H1 (cell line): ENCODE measurements around the gene SLC25A15. TPM values are rescaled to one million over a fixed set of nuclear protein-coding genes. Genes with fewer than 3 reads are reported as not detected.
A peak's percentile ranks its signal among the peaks of the same experiment; 100 is the strongest.

Experiments used
- CTCF ChIA-PET: fragments of 300-600 bp; sonication (Branson Sonifier 250); formaldehyde crosslinking; loops from one replicate; lab custom pipeline; 2021; ENCODE audit not compliant: partially characterized antibody; lab: Charles Lee
- POLR2A ChIA-PET: fragments of 300-600 bp; sonication (Branson Sonifier 250); formaldehyde crosslinking; loops from one replicate; lab custom pipeline; 2021; ENCODE audit warnings: inconsistent platforms; ENCODE audit not compliant: partially characterized antibody; lab: Charles Lee
- DNase-seq, 2 experiments: peaks; one replicate each; pipeline versions ENCODE4 v3.0.0 to v3.0.0-alpha.2; 2010 to 2022; ENCODE audit warnings: low spot score in 2 of 2, low read depth in 1 of 2, mixed read lengths in 1 of 2
- FAIRE-seq: peaks from 2 replicates; lab custom pipeline; 2011; peaks lifted over from hg19 to GRCh38; lab: Jason Lieb, UNC
- H2AFZ ChIP-seq: 2 replicates; pipeline ENCODE4 v1.8.1; 2012; ENCODE audit warnings: low read length, inconsistent platforms
- H2AK5ac ChIP-seq: 2 replicates; pipeline ENCODE4 v1.6.1; 2013; ENCODE audit warnings: low read depth, low read length
- H2BK120ac ChIP-seq: replicated peaks from 2 replicates; pipeline ENCODE3; 2013; ENCODE audit warnings: low read depth, low read length, inconsistent platforms
- H2BK12ac ChIP-seq: 2 replicates; pipeline ENCODE4 v1.6.1; 2013; ENCODE audit warnings: low read depth, low read length
- H2BK15ac ChIP-seq: 2 replicates; pipeline ENCODE4 v1.6.1; 2013; ENCODE audit warnings: low read length
- H2BK20ac ChIP-seq: 2 replicates; pipeline ENCODE4 v1.6.1; 2013; ENCODE audit warnings: low read length
- H2BK5ac ChIP-seq: 2 replicates; pipeline ENCODE4 v1.6.1; 2013; ENCODE audit warnings: low read depth, low read length
- H3K14ac ChIP-seq: 2 replicates; pipeline ENCODE4 v1.6.1; 2013; ENCODE audit warnings: inconsistent platforms; ENCODE audit not compliant: insufficient read length
- H3K18ac ChIP-seq: 2 replicates; pipeline ENCODE4 v1.6.1; 2013; ENCODE audit warnings: low read length; ENCODE audit errors: extremely low read depth
- H3K23ac ChIP-seq: 2 replicates; pipeline ENCODE4 v1.6.1; 2013; ENCODE audit warnings: inconsistent platforms; ENCODE audit not compliant: insufficient read length
- H3K23me2 ChIP-seq: 2 replicates; pipeline ENCODE4 v1.6.1; 2013; ENCODE audit warnings: low read depth, low read length
- H3K27ac ChIP-seq: 2 replicates; pipeline ENCODE4 v1.6.1; 2011; ENCODE audit warnings: low read depth, low read length, inconsistent platforms
- H3K27me3 ChIP-seq, 4 experiments: replicated peaks in 1 of 4; 1 replicate in 1 of 4; 2 replicates in 3 of 4; pipeline versions ENCODE4 v1.6.1 to v1.8.1; 2011 to 2013; ENCODE audit warnings: low read length in 3 of 4, mild to moderate bottlenecking in 3 of 4, inconsistent platforms in 2 of 4, mixed read lengths in 2 of 4, moderate library complexity in 1 of 4; ENCODE audit not compliant: control insufficient read depth in 3 of 4, insufficient read depth in 3 of 4; ENCODE audit errors: extremely low read depth in 1 of 4
- H3K36me3 ChIP-seq, 4 experiments: 2 replicates each; pipeline versions ENCODE4 v1.6.1 to v1.8.1; 2011 to 2013; ENCODE audit warnings: mild to moderate bottlenecking in 4 of 4, low read length in 3 of 4, moderate library complexity in 2 of 4, control low read depth in 1 of 4, inconsistent platforms in 1 of 4; ENCODE audit not compliant: insufficient read depth in 4 of 4, control insufficient read depth in 2 of 4
- H3K4ac ChIP-seq: replicated peaks from 2 replicates; pipeline ENCODE3; 2013; ENCODE audit warnings: low read length, low read depth, mixed read lengths, inconsistent platforms; ENCODE audit not compliant: insufficient read length
- H3K4me1 ChIP-seq, 4 experiments: replicated peaks in 1 of 4; 1 replicate in 1 of 4; 2 replicates in 3 of 4; pipeline versions ENCODE4 v1.6.1 to v1.8.1; 2011 to 2013; ENCODE audit warnings: low read length in 3 of 4, inconsistent platforms in 2 of 4, mixed read lengths in 1 of 4; ENCODE audit not compliant: insufficient read depth in 4 of 4, control insufficient read depth in 3 of 4
- H3K4me2 ChIP-seq, 2 experiments: 2 replicates each; pipeline versions ENCODE4 v1.6.1 to v1.8.1; 2011 to 2013; ENCODE audit warnings: low read depth in 2 of 2, low read length in 2 of 2, control low read depth in 1 of 2, inconsistent platforms in 1 of 2, mild to moderate bottlenecking in 1 of 2; ENCODE audit not compliant: insufficient read depth in 1 of 2
- H3K4me3 ChIP-seq, 4 experiments: fragments of 200-600, 300-600 bp in 1 of 4; sonication (generic), shearing (Covaris generic), sonication (Bioruptor Twin) in 1 of 4; 2 replicates each; pipeline versions ENCODE4 v1.5.1 to v1.8.1; 2011 to 2016; ENCODE audit warnings: low read length in 4 of 4, low read depth in 3 of 4, control low read depth in 2 of 4, inconsistent platforms in 2 of 4, mild to moderate bottlenecking in 2 of 4, mixed read lengths in 1 of 4, moderate library complexity in 1 of 4; ENCODE audit not compliant: insufficient read depth in 2 of 4; ENCODE audit errors: extremely low read depth in 1 of 4
- H3K56ac ChIP-seq: replicated peaks from 2 replicates; pipeline ENCODE3; 2013; ENCODE audit warnings: low read depth, mild to moderate bottlenecking, mixed read lengths, low read length, inconsistent platforms; ENCODE audit not compliant: insufficient read length
- H3K79me1 ChIP-seq: 2 replicates; pipeline ENCODE4 v1.6.1; 2013; ENCODE audit warnings: low read depth, low read length, control low read depth
- H3K79me2 ChIP-seq, 2 experiments: 2 replicates each; pipeline versions ENCODE4 v1.6.1 to v1.8.1; 2012 to 2013; ENCODE audit warnings: low read length in 2 of 2, mild to moderate bottlenecking in 2 of 2, inconsistent platforms in 1 of 2; ENCODE audit not compliant: insufficient read depth in 2 of 2, control insufficient read depth in 1 of 2
- H3K9ac ChIP-seq, 4 experiments: replicated peaks in 1 of 4; 1 replicate in 1 of 4; 2 replicates in 3 of 4; pipeline versions ENCODE4 v1.6.1 to v1.8.1; 2011 to 2013; ENCODE audit warnings: low read depth in 3 of 4, low read length in 3 of 4, control low read depth in 2 of 4, mild to moderate bottlenecking in 2 of 4, moderate library complexity in 2 of 4, inconsistent platforms in 1 of 4; ENCODE audit errors: extremely low read depth in 1 of 4
- H3K9me3 ChIP-seq, 2 experiments: 2 replicates each; pipeline versions ENCODE4 v1.6.1 to v1.8.1; 2012 to 2013; ENCODE audit warnings: mild to moderate bottlenecking in 2 of 2, moderate library complexity in 2 of 2, control low read depth in 1 of 2, inconsistent platforms in 1 of 2, low read depth in 1 of 2, low read length in 1 of 2, mixed read lengths in 1 of 2; ENCODE audit not compliant: insufficient read depth in 2 of 2
- H4K20me1 ChIP-seq, 2 experiments: replicated peaks in 1 of 2; 2 replicates each; pipeline versions ENCODE3 to v1.8.1; 2011 to 2013; ENCODE audit warnings: inconsistent platforms in 2 of 2, low read length in 2 of 2, mild to moderate bottlenecking in 1 of 2; ENCODE audit not compliant: insufficient read depth in 2 of 2, control insufficient read depth in 1 of 2
- H4K5ac ChIP-seq: 2 replicates; pipeline ENCODE4 v1.6.1; 2013; ENCODE audit warnings: low read length, low read depth, mixed read lengths, inconsistent platforms; ENCODE audit not compliant: insufficient read length
- H4K8ac ChIP-seq: 2 replicates; pipeline ENCODE4 v1.8.0; 2013; ENCODE audit warnings: mild to moderate bottlenecking, moderate library complexity, low read length, inconsistent platforms; ENCODE audit not compliant: insufficient read depth; ENCODE audit errors: extremely low read depth
- H4K91ac ChIP-seq: replicated peaks from 2 replicates; pipeline ENCODE3; 2013; ENCODE audit warnings: low read length, mixed read lengths, inconsistent platforms; ENCODE audit not compliant: insufficient read length
- CBX8 ChIP-seq: fragments of 300-800, 300-1000 bp; sonication (generic); IDR thresholded peaks from 2 replicates; pipeline ENCODE4 v1.7.1; 2016; ENCODE audit warnings: low read depth, low read length, borderline replicate concordance
- CHD2 ChIP-seq: IDR thresholded peaks from 2 replicates; pipeline ENCODE4 v1.6.1; 2012; ENCODE audit warnings: low read length, improper control_type of control experiment
- CREB1 ChIP-seq: IDR thresholded peaks from 2 replicates; pipeline ENCODE4 v1.6.1; 2012; ENCODE audit warnings: inconsistent platforms
- MAFK ChIP-seq: IDR thresholded peaks from 2 replicates; pipeline ENCODE4 v1.6.1; 2012; ENCODE audit warnings: low read depth, mild to moderate bottlenecking, improper control_type of control experiment, low read length
- POLR2AphosphoS5 ChIP-seq: IDR thresholded peaks from 2 replicates; pipeline ENCODE4 v1.6.1; 2011; ENCODE audit warnings: low read depth, low read length
- RXRA ChIP-seq: IDR thresholded peaks from 2 replicates; pipeline ENCODE4 v1.6.1; 2011; ENCODE audit warnings: low read depth, mild to moderate bottlenecking, low read length, moderate library complexity; ENCODE audit not compliant: insufficient read depth
- SAP30 ChIP-seq: fragments of 300-600 bp; sonication (generic); IDR thresholded peaks from 2 replicates; pipeline ENCODE4 v1.7.1; 2012; ENCODE audit warnings: low read length, moderate library complexity, mild to moderate bottlenecking, inconsistent platforms; ENCODE audit not compliant: insufficient read depth, insufficient replicate concordance
- SIN3A ChIP-seq, 2 experiments: IDR thresholded peaks in 1 of 2; conservative IDR thresholded peaks in 1 of 2; 2 replicates each; pipeline ENCODE4 v1.6.1; 2011 to 2012; ENCODE audit warnings: low read length in 2 of 2, improper control_type of control experiment in 1 of 2, low read depth in 1 of 2, mild to moderate bottlenecking in 1 of 2
- SIRT6 ChIP-seq: IDR thresholded peaks from one replicate; pipeline ENCODE4 v1.7.1; 2012; ENCODE audit warnings: low read length, inconsistent platforms
- TAF7 ChIP-seq: optimal IDR thresholded peaks from 2 replicates; pipeline ENCODE3; 2011; ENCODE audit warnings: low read depth, mild to moderate bottlenecking, inconsistent platforms, low read length, moderate library complexity, borderline replicate concordance
- WGBS, 2 experiments: shearing (Covaris generic) in 1 of 2; methylation state at CpG; one replicate each; pipeline versions ENCODE4 v1.1.6 to v1.1.7; 2013 to 2015; ENCODE audit warnings: low lambda C conversion rate in 2 of 2, mixed read lengths in 2 of 2, inconsistent platforms in 1 of 2, low coverage in 1 of 2, missing lambda C conversion rate in 1 of 2; ENCODE audit not compliant: insufficient replicate concordance in 2 of 2, insufficient coverage in 1 of 2, insufficient read length in 1 of 2; ENCODE audit errors: extremely low coverage in 1 of 2, missing lambda C conversion rate in 1 of 2; 5-methylcytosine and 5-hydroxymethylcytosine counted together
- polyA plus RNA-seq, 7 experiments: library from polyadenylated mRNA; depleted of rRNA in 3 of 7; stranded (reverse) in 5 of 7; unstranded in 2 of 7; fragments of >200 nt in 5 of 7; fragments of 200-250 nt in 2 of 7; gene quantifications; 1 replicate in 5 of 7; 2 replicates in 1 of 7; 4 replicates in 1 of 7; pipeline versions ENCODE4 v1.2.1 to v1.2.3, GENCODE V29; 2011 to 2013; ENCODE audit warnings: missing spikeins in 2 of 7, mixed read lengths in 2 of 7
- total RNA-seq: library from RNA; stranded (reverse); fragmentation: NEBNext Ultra II Directional; extraction: Animal tissue kit (Norgen Biotek cat#: 25700); gene quantifications from 2 replicates; pipeline ENCODE4 v1.2.1, GENCODE V29; 2021
- TF ChIP-seq, protein P1 (sequence below): IDR thresholded peaks from 2 replicates; pipeline ENCODE4 v1.6.1; 2012; ENCODE audit warnings: low read length, inconsistent platforms

SLC25A15 gene
- total and polyA plus RNA-seq, 2 of the 8 experiments (the other 6 are each of a cell fraction or from before 2014, with no cell fraction given) = 12.4 to 23.4 TPM

DNA sequence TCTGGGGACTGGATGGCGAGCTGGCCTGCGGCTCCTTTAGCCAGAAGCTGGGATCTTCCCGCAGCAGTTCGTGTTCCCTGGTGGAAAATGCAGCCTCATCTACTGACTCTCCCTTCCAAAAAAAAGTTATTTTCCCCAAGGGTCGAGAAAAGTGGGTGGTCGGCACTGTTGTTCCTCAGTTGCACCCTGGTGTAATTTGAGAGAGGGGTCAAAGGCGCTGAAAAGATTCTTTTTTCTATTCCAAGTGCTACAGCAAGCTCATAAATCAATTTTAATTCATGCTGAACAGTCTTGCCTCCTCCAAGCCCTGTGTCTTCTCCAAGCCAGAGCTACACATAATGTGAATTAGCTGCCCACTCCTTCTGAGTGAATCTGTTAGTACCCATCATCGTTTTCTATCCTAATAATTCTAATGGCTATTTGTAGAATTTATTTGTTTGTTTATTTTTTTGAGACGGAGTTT, 774 bp downstream of the SLC25A15 start:
- no peak overlapping the region for H2AK5ac ChIP-seq
- H3K79me2 ChIP-seq = no peaks in the 10 kb centered on the region
- H2AFZ ChIP-seq = 0 out of 2 replicates have a peak overlapping the region, but pooled peaks have one; percentile 56
- H3K4me2 ChIP-seq = peak overlapping the region; percentile 81
- no peak overlapping the region for H3K23ac ChIP-seq
- CTCF ChIA-PET = interaction anchor here (0.8 to 4.8 kb wide), 5 partner anchors 12 to 239 kb away, joined by 3 to 38 read pairs (median 4); no protein-coding TSS in a partner anchor
- H3K23me2 ChIP-seq = peaks cover 7% of the 10 kb centered on the region; the same call in 1 of the 2 replicates
- no peaks in the 10 kb centered on the region for H3K9me3 ChIP-seq
- no peak overlapping the region for H3K14ac ChIP-seq
- H3K4me3 ChIP-seq = peak overlapping the region; percentile 64 to 74 (median 68)
- no peaks in the 10 kb centered on the region for H3K27me3 ChIP-seq
- no peak overlapping the region for H2BK12ac ChIP-seq
- no peaks in the 10 kb centered on the region for H4K20me1 ChIP-seq
- no peaks in the 10 kb centered on the region for H3K79me1 ChIP-seq
- peaks cover 0 to 8% (median 0%) of the 10 kb centered on the region in 4 experiments; a peak in 2 of 8 replicates for H3K36me3 ChIP-seq
- H3K4ac ChIP-seq = no peak overlapping the region
- FAIRE-seq (no peak), DNase-seq (no peak)
- H4K91ac ChIP-seq = no peak overlapping the region
- H2BK15ac ChIP-seq = no peak overlapping the region
- no peak overlapping the region for H4K8ac ChIP-seq
- peak overlapping the region in 3 of 4 experiments; percentile 37 to 66 (median 65); a peak in 6 of 7 replicates for H3K9ac ChIP-seq
- peaks cover 0 to 6% (median 2%) of the 10 kb centered on the region in 4 experiments; a peak in 2 of 7 replicates for H3K4me1 ChIP-seq
- H4K5ac ChIP-seq = no peak overlapping the region
- peak overlapping the region; percentile 78 for H3K18ac ChIP-seq
- H3K27ac ChIP-seq = no peak overlapping the region
- no peak overlapping the region for H2BK120ac ChIP-seq
- H2BK20ac ChIP-seq = no peak overlapping the region
- no peak overlapping the region for H3K56ac ChIP-seq
- H2BK5ac ChIP-seq = no peak overlapping the region; the same call in 1 of the 2 replicates
- 26% methylated on average over 9 of the region's 9 CpGs; no CpG with 5 or more reads in 1 of the 2 experiments for WGBS, 2 experiments
- POLR2A ChIA-PET = interaction anchor here (0.6 to 2.5 kb wide), 7 partner anchors 9 to 270 kb away, joined by 3 to 10 read pairs (median 7); partner anchors contain the start of gene WBP4
- TF ChIP-seq MAFK (no peak), SIN3A (conservative IDR thresholded peaks at IDR 0.05 in 1 of 2, IDR thresholded peaks at IDR 0.05 in 1 of 2; ENCODE audit: low read depth in 1 of 2, low read length in 2 of 2) (no peak), CHD2 (no peak), RXRA (no peak), CREB1 (no peak), SIRT6 (no peak), TAF7 (no peak), POLR2AphosphoS5 (no peak), SAP30 (no peak), CBX8 (no peak)
- TF ChIP-seq, protein P1, sequence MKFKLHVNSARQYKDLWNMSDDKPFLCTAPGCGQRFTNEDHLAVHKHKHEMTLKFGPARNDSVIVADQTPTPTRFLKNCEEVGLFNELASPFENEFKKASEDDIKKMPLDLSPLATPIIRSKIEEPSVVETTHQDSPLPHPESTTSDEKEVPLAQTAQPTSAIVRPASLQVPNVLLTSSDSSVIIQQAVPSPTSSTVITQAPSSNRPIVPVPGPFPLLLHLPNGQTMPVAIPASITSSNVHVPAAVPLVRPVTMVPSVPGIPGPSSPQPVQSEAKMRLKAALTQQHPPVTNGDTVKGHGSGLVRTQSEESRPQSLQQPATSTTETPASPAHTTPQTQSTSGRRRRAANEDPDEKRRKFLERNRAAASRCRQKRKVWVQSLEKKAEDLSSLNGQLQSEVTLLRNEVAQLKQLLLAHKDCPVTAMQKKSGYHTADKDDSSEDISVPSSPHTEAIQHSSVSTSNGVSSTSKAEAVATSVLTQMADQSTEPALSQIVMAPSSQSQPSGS = no peak
